ENCODE results near the gene POU3F1.
A peak's percentile ranks its signal among the peaks of the same experiment; 100 is the strongest.

The POU3F1 gene

GRCh38 chr1:38004284-38005108, 42.1 kb downstream of the POU3F1 start:
- peaks cover 45% of the 10 kb centered on the region for H3K4me1 ChIP-seq (ENCODE audit: control insufficient read depth, insufficient read depth, low read depth, low read length)
- no peaks in the 10 kb centered on the region for H3K27me3 ChIP-seq (ENCODE audit: control insufficient read depth in 1 of 2, insufficient read depth in 1 of 2, low read length in 2 of 2)
- H3K9ac ChIP-seq (ENCODE audit: low read length): peak overlapping the region; percentile 93
- peak overlapping the region in 1 of 2 experiments; percentile 96 for H3K14ac ChIP-seq (ENCODE audit: low read length in 2 of 2)
- peaks cover 0 to 6% of the 10 kb centered on the region in 2 experiments for H3K36me3 ChIP-seq (ENCODE audit: control insufficient read depth in 1 of 2, insufficient read depth in 2 of 2, low read depth in 1 of 2, low read length in 2 of 2)
- 2% methylated on average over 25 of the region's 26 CpGs for WGBS
- H3K4ac ChIP-seq (ENCODE audit: low read depth in 1 of 2, low read length in 2 of 2): peak overlapping the region in 1 of 2 experiments; percentile 81
- peak; percentile 62 for DNase-seq
- H2BK12ac ChIP-seq (ENCODE audit: low read length in 2 of 2): peak overlapping the region; percentile 29 to 49
- H3K4me2 ChIP-seq (ENCODE audit: low read length, poor library complexity, severe bottlenecking): peak overlapping the region; percentile 85
- peak overlapping the region; percentile 3 for H2BK5ac ChIP-seq (ENCODE audit: low read depth, low read length, poor library complexity, severe bottlenecking)
- H4K8ac ChIP-seq (ENCODE audit: low read length): peak overlapping the region; percentile 67
- H4K91ac ChIP-seq (ENCODE audit: low read length): peak overlapping the region; percentile 19
- H3K4me3 ChIP-seq (ENCODE audit: insufficient read depth in 1 of 2, low read depth in 1 of 2, low read length in 2 of 2): peak overlapping the region; percentile 76 to 94
- peak overlapping the region; percentile 47 for H2AK5ac ChIP-seq (ENCODE audit: low read length, severe bottlenecking)
- H2AFZ ChIP-seq (ENCODE audit: low read depth, low read length): peak overlapping the region; percentile 47
- H2BK15ac ChIP-seq (ENCODE audit: low read depth, poor library complexity, severe bottlenecking): no peak overlapping the region
- no peaks in the 10 kb centered on the region for H3K79me1 ChIP-seq (replicated peaks; ENCODE audit: low read length, poor library complexity, severe bottlenecking)
- H3K27ac ChIP-seq (ENCODE audit: low read length, poor library complexity, severe bottlenecking): peak overlapping the region; percentile 57
- no peaks in the 10 kb centered on the region for H3K9me3 ChIP-seq (ENCODE audit: control insufficient read depth, low read length)
- H3K23ac ChIP-seq (ENCODE audit: low read length in 2 of 2): peak overlapping the region in 1 of 2 experiments; percentile 98
- peak overlapping the region; percentile 66 for H2BK120ac ChIP-seq (ENCODE audit: low read depth, low read length)
- peak overlapping the region; percentile 4 to 30 for H3K18ac ChIP-seq (ENCODE audit: low read depth in 1 of 2, low read length in 2 of 2)

DNA sequence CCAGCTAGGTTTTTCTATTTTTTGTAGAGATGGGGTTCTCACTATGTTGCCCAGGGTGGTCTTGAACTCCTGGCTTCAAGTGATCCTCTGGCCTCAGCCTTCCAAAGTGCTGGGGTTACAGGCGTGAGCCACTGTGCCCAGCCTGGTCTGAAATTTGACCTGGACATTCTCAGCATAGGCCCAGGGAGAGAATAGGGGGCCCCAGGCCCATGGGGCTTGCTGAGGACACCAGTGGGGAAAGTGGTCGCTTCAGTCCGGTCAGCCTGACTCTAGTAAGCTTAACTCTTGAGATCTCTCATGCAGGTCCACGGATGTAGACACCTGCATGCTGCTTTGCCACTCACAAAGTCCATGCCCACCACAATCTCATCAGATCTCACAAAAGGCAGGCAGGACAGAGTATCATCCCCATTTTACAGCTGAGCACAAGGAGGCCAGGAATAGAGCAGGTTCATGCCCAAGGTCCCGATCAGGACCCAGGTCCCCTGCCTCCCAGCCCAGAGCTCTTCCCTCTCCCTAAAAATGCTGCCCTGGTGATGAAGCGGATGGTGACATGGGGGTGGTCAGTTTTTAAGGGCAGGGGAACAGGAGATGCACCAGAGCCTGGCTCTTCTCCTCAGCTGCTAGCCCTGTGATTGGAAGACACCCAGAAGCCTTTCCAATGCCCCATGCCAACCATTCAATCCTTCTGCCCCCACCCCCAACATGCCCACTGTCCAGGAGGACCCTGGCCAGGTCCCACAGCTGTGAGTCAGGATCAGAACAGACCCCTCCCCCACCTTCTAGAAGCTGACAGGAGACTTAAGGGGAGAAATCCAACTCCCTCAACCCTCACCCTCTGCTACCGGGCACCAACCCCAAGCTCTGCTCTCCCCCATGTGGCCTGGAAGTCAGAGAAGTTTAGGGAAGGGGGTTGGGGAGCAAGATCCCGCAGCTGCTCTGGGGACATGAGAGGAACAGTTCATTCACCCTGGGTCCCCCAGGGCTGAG, 43.0 kb downstream of the POU3F1 start:
- Histone ChIP-seq H2BK120ac (ENCODE audit: low read depth, low read length) (no peak overlapping the region), H3K23ac (ENCODE audit: low read length in 2 of 2) (peak overlapping the region in 1 of 2 experiments; percentile 23), H2BK5ac (ENCODE audit: low read depth, low read length, poor library complexity, severe bottlenecking) (no peak overlapping the region), H3K9me3 (ENCODE audit: control insufficient read depth, low read length) (no peaks in the 10 kb centered on the region), H3K4me3 (ENCODE audit: insufficient read depth in 1 of 2, low read depth in 1 of 2, low read length in 2 of 2) (peak overlapping the region; percentile 76 to 94), H4K8ac (ENCODE audit: low read length) (no peak overlapping the region), H3K36me3 (ENCODE audit: control insufficient read depth in 1 of 2, insufficient read depth in 2 of 2, low read depth in 1 of 2, low read length in 2 of 2) (peaks cover 6 to 12% of the 10 kb centered on the region in 2 experiments), H3K14ac (ENCODE audit: low read length in 2 of 2) (peak overlapping the region in 1 of 2 experiments; percentile 74), H3K79me1 (replicated peaks; ENCODE audit: low read length, poor library complexity, severe bottlenecking) (no peaks in the 10 kb centered on the region), H4K91ac (ENCODE audit: low read length) (peak overlapping the region; percentile 21), H2AFZ (ENCODE audit: low read depth, low read length) (no peak overlapping the region), H3K27me3 (ENCODE audit: control insufficient read depth in 1 of 2, insufficient read depth in 1 of 2, low read length in 2 of 2) (no peaks in the 10 kb centered on the region), H2BK12ac (ENCODE audit: low read length in 2 of 2) (peak overlapping the region in 1 of 2 experiments; percentile 23), H2AK5ac (ENCODE audit: low read length, severe bottlenecking) (peak overlapping the region; percentile 54), H3K9ac (ENCODE audit: low read length) (peak overlapping the region; percentile 93), H3K4ac (ENCODE audit: low read depth in 1 of 2, low read length in 2 of 2) (peak overlapping the region; percentile 35 to 47), H2BK15ac (ENCODE audit: low read depth, poor library complexity, severe bottlenecking) (no peak overlapping the region), H3K4me1 (ENCODE audit: control insufficient read depth, insufficient read depth, low read depth, low read length) (peaks cover 48% of the 10 kb centered on the region), H3K27ac (ENCODE audit: low read length, poor library complexity, severe bottlenecking) (peak overlapping the region; percentile 57), H3K4me2 (ENCODE audit: low read length, poor library complexity, severe bottlenecking) (peak overlapping the region; percentile 85), H3K18ac (ENCODE audit: low read depth in 1 of 2, low read length in 2 of 2) (peak overlapping the region in 1 of 2 experiments; percentile 67)
- DNase-seq: peak; percentile 40
- 72% methylated on average over 5 of the region's 8 CpGs for WGBS

DNA sequence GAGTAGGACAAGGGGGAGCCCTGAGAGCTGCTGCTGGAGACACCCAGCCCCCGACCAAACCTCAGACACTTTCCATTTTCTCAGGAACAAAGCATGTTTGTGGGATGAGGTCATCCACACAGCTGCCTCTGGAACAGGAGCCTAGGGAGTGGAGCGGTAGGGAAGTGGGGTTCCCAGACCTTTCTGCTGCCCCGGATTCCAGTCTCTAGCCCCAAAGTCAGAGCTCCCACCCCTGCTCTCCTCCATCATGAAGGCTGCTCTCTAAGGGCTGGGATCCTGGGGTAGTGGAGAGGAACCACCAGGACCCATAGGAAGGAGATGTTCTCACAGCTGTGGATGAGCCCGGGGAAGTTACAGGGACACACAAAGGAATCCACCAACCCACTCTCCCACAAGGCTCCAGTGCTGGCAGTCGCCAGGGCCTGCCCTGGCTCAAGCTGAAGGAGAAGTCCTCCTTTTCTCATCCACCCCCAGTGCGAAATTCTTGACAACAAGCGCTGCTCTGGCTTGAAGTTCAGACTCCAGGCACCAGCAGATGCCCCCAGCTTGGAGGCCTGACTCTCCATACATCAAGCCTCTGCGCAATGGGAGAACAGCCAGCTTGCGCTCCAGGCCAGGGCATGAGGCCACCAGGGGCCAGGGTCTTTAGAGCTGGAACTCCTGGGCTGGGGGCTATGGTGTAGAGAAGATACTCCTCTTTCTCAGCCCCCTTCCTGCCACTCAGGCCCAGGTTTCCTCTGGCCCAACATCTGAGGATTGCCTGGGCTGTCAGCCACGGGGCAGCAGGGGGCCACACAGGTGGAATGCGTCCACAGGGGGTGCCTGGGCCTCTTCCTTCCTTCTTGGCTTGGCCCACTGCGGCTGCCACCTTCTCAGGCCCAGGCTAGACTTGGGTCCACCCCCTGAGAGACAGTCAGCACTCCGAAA, 45.8 kb downstream of the POU3F1 start:
- H4K8ac ChIP-seq (ENCODE audit: low read length): peak overlapping the region; percentile 73
- no peaks in the 10 kb centered on the region for H3K27me3 ChIP-seq (ENCODE audit: control insufficient read depth in 1 of 2, insufficient read depth in 1 of 2, low read length in 2 of 2)
- peak overlapping the region; percentile 85 for H3K9ac ChIP-seq (ENCODE audit: low read length)
- WGBS: 29% methylated on average over 10 of the region's 13 CpGs
- peaks cover 21 to 37% of the 10 kb centered on the region in 2 experiments for H3K36me3 ChIP-seq (ENCODE audit: control insufficient read depth in 1 of 2, insufficient read depth in 2 of 2, low read depth in 1 of 2, low read length in 2 of 2)
- no peaks in the 10 kb centered on the region for H3K9me3 ChIP-seq (ENCODE audit: control insufficient read depth, low read length)
- H2AK5ac ChIP-seq (ENCODE audit: low read length, severe bottlenecking): peak overlapping the region; percentile 95
- H2BK5ac ChIP-seq (ENCODE audit: low read depth, low read length, poor library complexity, severe bottlenecking): peak overlapping the region; percentile 95
- peak overlapping the region; percentile 4 to 69 for H2BK12ac ChIP-seq (ENCODE audit: low read length in 2 of 2)
- H3K18ac ChIP-seq (ENCODE audit: low read depth in 1 of 2, low read length in 2 of 2): peak overlapping the region; percentile 61 to 98
- H3K4me1 ChIP-seq (ENCODE audit: control insufficient read depth, insufficient read depth, low read depth, low read length): peaks cover 56% of the 10 kb centered on the region
- H2BK15ac ChIP-seq (ENCODE audit: low read depth, poor library complexity, severe bottlenecking): peak overlapping the region; percentile 92
- H4K91ac ChIP-seq (ENCODE audit: low read length): peak overlapping the region; percentile 70
- H2BK120ac ChIP-seq (ENCODE audit: low read depth, low read length): peak overlapping the region; percentile 83
- peak overlapping the region in 1 of 2 experiments; percentile 65 for H3K4me3 ChIP-seq (ENCODE audit: insufficient read depth in 1 of 2, low read depth in 1 of 2, low read length in 2 of 2)
- peak overlapping the region; percentile 84 for H3K27ac ChIP-seq (ENCODE audit: low read length, poor library complexity, severe bottlenecking)
- H3K4me2 ChIP-seq (ENCODE audit: low read length, poor library complexity, severe bottlenecking): peak overlapping the region; percentile 19
- H2AFZ ChIP-seq (ENCODE audit: low read depth, low read length): no peak overlapping the region
- peak; percentile 89 for DNase-seq
- peak overlapping the region; percentile 71 to 99 for H3K4ac ChIP-seq (ENCODE audit: low read depth in 1 of 2, low read length in 2 of 2)
- H3K14ac ChIP-seq (ENCODE audit: low read length in 2 of 2): peak overlapping the region in 1 of 2 experiments; percentile 23
- peaks cover 21% of the 10 kb centered on the region for H3K79me1 ChIP-seq (replicated peaks; ENCODE audit: low read length, poor library complexity, severe bottlenecking)
- no peak overlapping the region for H3K23ac ChIP-seq (ENCODE audit: low read length in 2 of 2)

Measured in mesenchymal stem cell (in vitro differentiated cells and primary cell).